Fibroblast of lung (primary cell): ENCODE data around the gene DSTYK.

Source experiments
- CTCF ChIP-seq, 2 donors: IDR thresholded peaks in 1 of 2; conservative IDR thresholded peaks in 1 of 2; 1 replicate in 1 of 2; 2 replicates in 1 of 2; pipeline ENCODE4 v1.5.1; 2011 to 2012; ENCODE audit warnings: low read length in 2 of 2, control low read depth in 1 of 2, inconsistent platforms in 1 of 2, low read depth in 1 of 2, mild to moderate bottlenecking in 1 of 2
- EZH2 ChIP-seq: IDR thresholded peaks from 2 replicates; pipeline ENCODE4 v1.5.1; 2012; ENCODE audit warnings: low read length, control low read depth, mild to moderate bottlenecking; ENCODE audit errors: missing control alignments

DNA sequence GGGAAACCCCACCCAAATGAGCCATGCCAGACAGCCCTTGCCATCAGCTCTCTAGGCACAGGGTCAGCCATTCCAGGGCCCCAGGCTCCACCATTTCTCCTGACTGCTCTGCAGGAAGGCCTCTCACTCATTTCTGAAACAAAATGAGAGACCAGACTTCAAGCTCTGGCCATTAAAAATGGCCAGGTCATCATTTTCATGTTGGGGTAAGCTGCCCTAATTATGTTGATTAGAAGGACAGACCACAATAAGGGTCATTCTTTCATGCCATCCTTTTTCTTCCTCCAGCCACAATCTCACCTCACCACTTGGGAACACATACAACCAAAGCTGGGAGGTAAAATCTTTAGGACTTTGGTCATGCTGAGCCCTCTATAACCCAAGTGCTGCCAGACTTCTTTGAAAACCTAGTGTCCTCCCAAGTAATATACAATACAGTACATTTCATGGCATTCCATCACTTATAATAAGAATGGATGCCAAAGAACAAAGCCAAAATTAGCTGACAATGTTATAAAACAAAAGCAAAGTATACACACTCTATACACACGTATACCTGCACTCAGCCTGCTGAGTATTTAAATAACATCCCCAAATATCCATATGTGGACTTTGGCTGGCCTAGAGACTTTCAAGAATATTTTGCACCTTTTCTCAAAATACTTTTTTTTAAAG lies 67.3 kb downstream of the DSTYK start:
- no peak for TF ChIP-seq CTCF (conservative IDR thresholded peaks at IDR 0.05 in 1 of 2, IDR thresholded peaks at IDR 0.05 in 1 of 2; ENCODE audit: low read depth in 1 of 2, low read length in 2 of 2)
- no peak for TF ChIP-seq EZH2
